ENCODE results near the gene FLT4.

Gene FLT4

GRCh38 chr5:180628827-180629750, 20.3 kb downstream of the FLT4 start:
- in situ Hi-C loops (cut with HindIII; ENCODE audit: low sequenced_read_pairs), result no loop called here

DNA sequence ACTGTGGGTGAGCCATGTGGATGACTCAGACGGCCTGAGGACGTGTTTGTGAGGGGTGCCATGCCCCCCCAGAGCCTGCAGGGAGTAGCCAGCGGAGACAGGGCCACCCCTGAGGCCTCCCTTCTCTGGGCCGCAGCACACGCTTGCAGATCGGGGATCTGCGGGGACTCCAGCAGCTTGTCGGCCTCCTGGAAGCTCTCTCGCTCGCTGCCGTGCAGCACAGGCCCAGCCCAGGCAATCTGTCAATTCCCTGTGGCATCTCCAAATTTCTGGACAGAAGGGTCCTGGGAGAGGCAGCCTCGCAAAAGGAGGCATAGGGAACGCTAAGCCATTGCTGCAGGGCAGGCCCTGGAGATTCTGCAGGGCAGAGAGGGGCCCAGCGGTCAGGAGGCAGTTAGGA, 21.2 kb downstream of the FLT4 start:
- in situ Hi-C loops (cut with HindIII; ENCODE audit: low sequenced_read_pairs), result no loop called here

DNA sequence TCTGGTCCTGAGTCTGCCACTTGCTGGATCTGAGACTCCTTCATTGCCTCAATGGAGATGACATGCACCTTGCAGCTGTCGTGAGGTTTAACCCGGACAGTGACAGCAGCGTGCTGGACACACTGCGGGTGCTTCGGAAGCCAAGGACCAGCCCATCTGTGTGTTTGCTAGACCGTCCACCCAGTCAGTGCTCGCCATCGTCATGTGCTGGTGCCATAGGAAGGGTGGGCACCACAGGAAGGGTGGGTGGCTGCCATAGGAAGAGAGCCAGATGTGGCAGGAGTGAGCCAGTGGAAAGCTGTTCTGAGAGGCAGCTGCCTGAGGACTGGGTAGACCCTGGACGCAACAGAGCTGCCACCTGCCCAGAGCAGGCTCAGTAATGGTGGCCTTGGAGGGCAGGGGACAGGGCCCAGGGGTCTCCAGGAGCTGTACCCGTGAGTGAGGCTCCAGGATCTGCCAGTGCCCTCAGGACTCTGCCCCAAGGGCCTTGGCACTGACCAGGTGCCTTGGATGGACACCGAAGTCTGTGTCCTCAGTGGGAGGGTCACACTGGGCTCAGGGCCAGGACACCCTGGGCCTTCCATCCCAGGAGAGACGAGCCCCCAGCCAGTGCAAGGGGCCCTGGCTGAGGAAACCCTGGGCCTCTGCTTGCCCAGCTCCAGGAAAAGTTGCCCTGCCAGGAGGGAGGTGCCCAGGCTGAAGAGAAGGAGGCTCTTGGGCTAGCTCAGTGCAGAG, 21.8 kb downstream of the FLT4 start:
- in situ Hi-C loops (cut with HindIII; ENCODE audit: low sequenced_read_pairs), result no loop called here

DNA sequence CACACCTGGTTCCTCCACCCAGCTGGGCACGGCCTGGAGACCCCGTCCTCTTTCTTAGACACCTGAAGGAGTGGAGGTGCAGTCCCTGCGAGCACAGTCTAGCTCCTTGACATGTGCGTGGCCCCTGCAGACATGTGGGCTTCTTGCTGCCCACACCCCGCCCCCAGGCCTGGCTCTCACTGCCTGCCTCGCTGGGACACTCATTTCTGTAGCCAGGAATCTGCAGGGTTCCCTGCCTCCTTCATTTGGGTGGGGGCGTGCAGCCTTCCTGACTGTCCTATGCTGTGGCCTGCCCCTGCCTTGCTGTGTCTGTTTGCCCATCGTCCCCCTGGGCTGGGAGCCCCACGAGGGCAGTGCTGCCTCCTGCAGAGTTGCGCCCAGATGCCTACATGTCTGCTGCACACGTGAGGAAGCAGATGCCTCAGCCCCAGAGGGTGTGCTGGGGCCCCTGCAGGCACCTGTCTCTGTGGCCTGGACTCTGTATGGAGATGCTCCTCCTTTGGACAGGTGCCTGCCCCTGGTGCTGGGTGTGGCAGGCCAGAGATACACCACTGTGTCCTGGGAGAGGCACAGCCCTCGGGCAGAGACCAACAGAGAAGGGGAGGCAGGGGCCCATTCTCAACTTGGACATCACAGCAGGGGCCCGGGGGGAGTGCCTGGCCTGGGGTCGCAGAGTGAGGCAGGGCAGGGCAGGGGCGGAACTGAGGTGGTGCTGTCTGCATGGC, 22.6 kb downstream of the FLT4 start:
- in situ Hi-C loops (cut with HindIII; ENCODE audit: low sequenced_read_pairs), result no loop called here

- in situ Hi-C loops (cut with HindIII; ENCODE audit: low sequenced_read_pairs), result no loop called here
Measured at GRCh38 chr5:180625791-180626660, 23.4 kb downstream of the FLT4 start.

DNA sequence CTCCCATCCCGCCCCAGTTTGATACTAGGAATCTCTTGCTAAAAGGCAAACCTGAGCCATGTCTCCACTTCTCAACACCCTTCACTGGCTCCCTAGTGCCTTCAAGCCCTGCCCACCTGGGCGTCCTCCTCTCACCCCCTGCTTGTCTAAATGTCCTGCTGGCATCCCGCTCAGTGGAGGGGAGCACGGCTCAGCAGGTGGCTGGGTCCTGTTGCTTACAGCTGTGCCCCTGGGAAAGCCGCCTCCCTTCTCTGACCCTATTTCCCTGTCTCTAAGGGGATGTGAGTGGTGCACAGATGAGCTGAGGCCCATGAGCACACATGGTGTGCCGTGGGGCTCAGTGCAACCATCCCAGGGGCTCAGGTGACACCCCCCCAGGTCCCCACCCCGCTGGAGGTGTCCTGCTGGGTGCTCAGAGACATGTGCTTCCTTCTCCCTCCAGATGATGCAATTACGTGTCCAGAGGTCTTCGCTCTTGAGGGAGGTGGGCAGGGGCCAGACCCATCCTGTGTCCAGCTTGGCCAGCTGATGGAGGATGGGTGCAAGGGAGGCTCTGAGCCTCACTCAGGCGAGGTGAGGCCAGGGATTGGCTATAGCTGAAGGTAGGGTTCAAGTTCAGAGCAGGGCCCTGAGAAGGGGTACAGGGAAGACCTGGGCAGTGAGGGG, 24.1 kb downstream of the FLT4 start:
- in situ Hi-C loops (cut with HindIII; ENCODE audit: low sequenced_read_pairs), result no loop called here

DNA sequence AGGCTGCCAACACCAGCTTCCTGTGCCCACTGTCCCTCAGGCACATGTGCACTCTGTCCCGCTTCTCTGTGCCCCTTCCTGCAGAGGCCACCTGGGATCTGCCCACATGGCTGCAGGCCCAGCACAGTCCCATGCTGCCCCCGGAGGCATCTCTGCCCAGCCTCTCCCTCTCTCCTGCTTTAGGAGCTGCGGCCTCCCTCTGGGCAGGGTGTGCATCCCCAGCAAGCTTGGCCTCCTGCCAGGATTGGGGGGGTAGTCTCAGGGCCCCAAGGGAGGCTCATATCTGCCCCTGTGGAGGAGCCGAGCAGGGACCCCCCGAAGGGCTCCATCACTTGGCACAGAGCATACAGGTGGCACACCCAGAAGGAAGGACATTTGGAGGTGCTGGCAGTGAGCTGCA, 24.8 kb downstream of the FLT4 start:
- in situ Hi-C loops (cut with HindIII; ENCODE audit: low sequenced_read_pairs), result loop anchor here (5.0 kb wide), 1 partner anchor 77 kb away; no protein-coding TSS in a partner anchor

DNA sequence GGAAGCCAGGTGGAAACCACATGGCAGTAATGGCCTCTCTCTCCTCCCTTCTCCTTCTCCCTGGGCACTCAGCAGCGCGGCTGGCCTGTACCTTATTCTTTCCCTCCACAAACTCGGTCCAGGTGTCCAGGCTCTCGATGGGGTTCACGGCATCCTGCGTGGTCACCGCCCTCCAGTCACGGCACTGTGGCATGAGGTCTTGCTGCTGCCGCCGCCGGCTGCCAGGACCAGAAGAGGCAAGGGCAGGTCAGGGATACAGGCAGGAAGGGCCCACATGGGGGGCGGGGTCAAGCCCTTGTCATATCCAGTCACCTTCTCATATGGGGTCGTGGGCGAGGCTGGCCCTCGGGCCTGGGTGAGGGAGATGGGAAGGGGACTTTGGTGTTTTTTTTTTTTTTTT, 25.6 kb downstream of the FLT4 start:
- in situ Hi-C loops (cut with HindIII; ENCODE audit: low sequenced_read_pairs), result loop anchor here (5.0 kb wide), 1 partner anchor 77 kb away; no protein-coding TSS in a partner anchor

DNA sequence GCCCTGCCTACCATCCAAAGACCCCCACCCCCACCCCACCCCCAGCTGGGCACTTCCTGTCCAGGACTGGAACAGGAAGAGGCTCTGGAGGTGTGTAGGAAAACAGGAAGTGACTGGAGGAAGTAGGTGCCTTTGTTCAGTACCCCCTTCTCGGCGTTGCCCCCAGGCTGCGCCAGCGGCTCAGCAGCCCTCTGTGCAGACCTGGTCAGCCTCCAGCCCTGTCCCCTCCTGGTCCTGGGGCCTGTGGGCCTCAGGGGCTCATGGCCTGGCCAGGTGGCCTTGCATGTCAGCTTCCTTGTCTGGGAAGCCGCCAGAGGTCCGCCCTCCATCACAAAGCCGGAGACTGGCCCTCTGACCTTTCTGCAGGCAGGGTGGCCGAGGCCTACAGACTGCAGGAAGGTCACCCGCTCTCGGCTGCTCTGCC, 26.0 kb downstream of the FLT4 start:
- in situ Hi-C loops (cut with HindIII; ENCODE audit: low sequenced_read_pairs), result loop anchor here (5.0 kb wide), 1 partner anchor 76 kb away; no protein-coding TSS in a partner anchor

- in situ Hi-C loops (cut with HindIII; ENCODE audit: low sequenced_read_pairs), result loop anchor here (5.0 kb wide), 1 partner anchor 76 kb away; no protein-coding TSS in a partner anchor
Measured at GRCh38 chr5:180622910-180623309, 26.5 kb downstream of the FLT4 start.

- in situ Hi-C loops (cut with HindIII; ENCODE audit: low sequenced_read_pairs), result loop anchor here (5.0 kb wide), 1 partner anchor 74 kb away; no protein-coding TSS in a partner anchor
Measured at GRCh38 chr5:180621311-180621710, 28.1 kb downstream of the FLT4 start.

- in situ Hi-C loops (cut with HindIII; ENCODE audit: low sequenced_read_pairs), result loop anchor here (5.0 kb wide), 1 partner anchor 73 kb away; no protein-coding TSS in a partner anchor
Measured at GRCh38 chr5:180620014-180620413, 29.4 kb downstream of the FLT4 start.

GRCh38 chr5:180619563-180619915, 29.9 kb downstream of the FLT4 start:
- in situ Hi-C loops (cut with HindIII; ENCODE audit: low sequenced_read_pairs), result no loop called here

DNA sequence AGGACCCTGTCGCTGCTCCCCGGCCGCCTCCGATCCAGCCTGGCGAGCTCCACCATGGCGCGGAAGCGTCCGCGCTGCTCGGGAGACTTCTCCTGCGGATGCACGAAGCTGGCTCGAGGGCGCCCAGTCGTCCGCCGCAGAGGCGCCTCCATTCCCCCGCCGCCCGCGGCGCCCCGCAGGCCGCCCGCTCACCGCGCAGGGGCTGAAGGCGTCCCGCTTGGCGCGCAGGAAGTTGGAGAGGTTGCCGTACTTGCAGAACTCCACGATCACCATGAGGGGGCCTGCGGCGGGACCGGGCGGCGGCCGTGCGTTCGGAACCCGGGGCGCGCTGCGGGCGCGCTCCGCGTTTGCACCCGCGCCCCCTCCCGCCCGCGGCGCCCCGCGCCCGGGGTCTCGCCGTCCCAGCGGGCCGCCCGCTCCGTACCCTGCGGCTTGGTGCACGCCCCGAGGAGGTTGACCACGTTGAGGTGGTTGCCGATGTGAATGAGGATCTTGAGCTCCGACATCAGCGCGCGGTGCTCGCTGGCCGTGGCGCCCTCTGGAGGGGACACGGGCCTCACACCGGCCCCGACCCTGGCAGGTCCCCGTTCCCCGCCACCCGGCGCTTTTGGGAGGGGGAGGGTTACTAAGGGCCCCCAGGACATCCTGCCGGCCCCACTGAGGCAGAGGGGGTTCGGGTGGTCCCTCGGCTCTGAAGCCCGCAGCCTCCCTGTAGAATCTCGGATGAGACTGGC, 30.4 kb downstream of the FLT4 start:
- in situ Hi-C loops (cut with HindIII; ENCODE audit: low sequenced_read_pairs), result no loop called here

- in situ Hi-C loops (cut with HindIII; ENCODE audit: low sequenced_read_pairs), result no loop called here
Measured at GRCh38 chr5:180618487-180618828, 30.9 kb downstream of the FLT4 start.

DNA sequence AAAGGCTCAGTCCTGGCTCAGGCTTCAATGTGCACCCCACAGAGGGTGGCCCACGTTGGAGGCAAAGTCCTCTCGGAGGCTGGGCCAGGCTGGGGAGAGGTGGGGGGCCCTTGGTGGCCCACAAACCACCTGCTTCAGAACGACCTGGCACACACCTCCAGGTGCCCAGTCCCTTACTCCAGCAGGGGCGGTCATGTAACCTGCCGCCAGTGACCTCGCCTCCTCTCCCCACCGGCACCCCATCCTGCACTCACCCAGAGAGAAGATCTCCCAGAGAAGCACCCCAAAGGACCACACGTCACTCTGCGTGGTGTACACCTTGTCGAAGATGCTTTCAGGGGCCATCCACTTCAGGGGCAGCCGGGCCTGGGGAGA, 35.6 kb downstream of the FLT4 start:
- in situ Hi-C loops (cut with HindIII; ENCODE audit: low sequenced_read_pairs), result no loop called here

DNA sequence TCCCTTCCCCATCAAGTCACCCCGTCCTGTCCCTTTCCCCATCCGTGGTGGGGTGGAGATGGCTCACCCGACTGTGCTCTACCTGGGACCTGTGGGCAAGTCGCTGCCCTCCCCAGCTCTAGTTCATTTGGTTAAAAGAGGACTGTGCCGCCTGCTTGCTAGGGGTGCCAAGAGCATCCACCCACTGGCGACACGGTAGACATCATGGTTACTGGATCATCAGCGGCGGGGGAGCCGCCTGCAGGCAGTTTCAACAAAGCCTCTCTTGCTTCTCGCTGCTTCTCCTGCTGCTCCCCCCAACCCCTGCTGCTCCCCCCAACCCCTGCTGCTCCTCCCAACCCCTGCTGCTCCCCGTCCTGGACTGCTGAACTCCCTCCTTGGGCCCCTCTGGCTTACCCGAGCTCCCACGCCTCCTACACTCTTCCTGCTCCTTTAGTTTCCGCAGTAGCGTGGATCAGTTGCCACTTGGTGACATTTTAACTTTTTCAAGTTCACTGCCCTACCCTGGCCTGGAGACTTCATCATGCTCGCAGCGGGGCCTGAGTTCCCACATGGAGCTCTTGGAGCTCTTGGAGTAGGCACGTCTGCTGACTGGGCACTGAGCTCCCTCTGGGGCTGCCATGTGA, 36.1 kb downstream of the FLT4 start:
- in situ Hi-C loops (cut with HindIII; ENCODE audit: low sequenced_read_pairs), result no loop called here

GRCh38 chr5:180612683-180613082, 36.7 kb downstream of the FLT4 start:
- in situ Hi-C loops (cut with HindIII; ENCODE audit: low sequenced_read_pairs), result no loop called here

Measured in endothelial cell of hepatic sinusoid (primary cell).